Inflammatory macrophage treated with lipopolysaccharide for 4 hours (primary cell): ENCODE measurements around the gene SCN1B.
"Not testable (repeated sequence)": the region's sequence is repeated elsewhere in the genome, so short reads cannot be mapped to it uniquely, and the experiment has no call there.

Source experiments
- DNase-seq: peaks from one replicate; pipeline ENCODE4 v3.0.0-alpha.2; 2020

The SCN1B gene

GRCh38 chr19:35030257-35031071, at the start of gene SCN1B:
SCN1B (plus strand) TSS chr19:35030470; CDS start chr19:35030821, 351 bp downstream.
- DNase-seq, result peak; percentile 75

GRCh38 chr19:34982275-34982674, 48.0 kb upstream of the SCN1B start:
- DNase-seq, result no peak

- no peak for DNase-seq
Measured at GRCh38 chr19:34983786-34984185, 46.5 kb upstream of the SCN1B start.

- DNase-seq, result no peak
Measured at GRCh38 chr19:34984287-34984686, 46.0 kb upstream of the SCN1B start.

- DNase-seq, result peak; percentile 56
Measured at GRCh38 chr19:34985249-34986022, 44.8 kb upstream of the SCN1B start.

- DNase-seq, result no peak
Measured at GRCh38 chr19:34988119-34988518, 42.2 kb upstream of the SCN1B start.

GRCh38 chr19:34989298-34989697, 41.0 kb upstream of the SCN1B start:
- DNase-seq, result peak; percentile 97

- peak; percentile 90 for DNase-seq
Measured at GRCh38 chr19:34990578-34991192, 39.6 kb upstream of the SCN1B start.

GRCh38 chr19:34991542-34992333, 38.5 kb upstream of the SCN1B start:
- DNase-seq, result peak; percentile 31

GRCh38 chr19:34992582-34992981, 37.7 kb upstream of the SCN1B start:
- not testable (repeated sequence) for DNase-seq

GRCh38 chr19:34994286-34994642, 36.0 kb upstream of the SCN1B start:
- DNase-seq, result no peak

GRCh38 chr19:34994643-34995541, 35.4 kb upstream of the SCN1B start:
- peak; percentile 36 for DNase-seq

GRCh38 chr19:34995551-34995950, 34.7 kb upstream of the SCN1B start:
- no peak for DNase-seq

GRCh38 chr19:34997071-34997617, 33.1 kb upstream of the SCN1B start:
- DNase-seq, result no peak

- not testable (repeated sequence) for DNase-seq
Measured at GRCh38 chr19:34998224-34998623, 32.0 kb upstream of the SCN1B start.

- no peak for DNase-seq
Measured at GRCh38 chr19:34998777-34999497, 31.3 kb upstream of the SCN1B start.

- peak; percentile 92 for DNase-seq
Measured at GRCh38 chr19:34999498-35000337, 30.6 kb upstream of the SCN1B start, which contains the start of gene GRAMD1A. GRAMD1A (plus strand) TSS chr19:35000323; CDS start chr19:35000479, 156 bp downstream.

GRCh38 chr19:35000338-35000646, 30.0 kb upstream of the SCN1B start:
- no peak for DNase-seq

- peak; percentile 70 for DNase-seq
Measured at GRCh38 chr19:35000647-35001501, 29.4 kb upstream of the SCN1B start.
